ACC112 (cell line): ENCODE measurements around the gene VWA5A.
"Not testable (repeated sequence)": the region's sequence is repeated elsewhere in the genome, so short reads cannot be mapped to it uniquely, and the experiment has no call there.

Source experiments
- H2AFZ ChIP-seq: fragments of 200-600 bp; sonication (generic); one replicate; pipeline ENCODE4 v1.6.0; 2017; ENCODE audit warnings: antibody characterized with exemption, low read length; ENCODE audit not compliant: unreplicated experiment
- H3K27ac ChIP-seq: fragments of 200-600 bp; sonication (generic); 2 replicates; pipeline ENCODE4 v1.5.1; 2014; ENCODE audit warnings: low read depth, mild to moderate bottlenecking, antibody characterized with exemption, low read length, moderate library complexity
- H3K27me3 ChIP-seq: fragments of 200-600 bp; sonication (generic); 2 replicates; pipeline ENCODE4 v1.6.1; 2014; ENCODE audit warnings: mild to moderate bottlenecking, antibody characterized with exemption, low read length, moderate library complexity, mixed read lengths; ENCODE audit not compliant: insufficient read depth
- H3K36me3 ChIP-seq: fragments of 200-600 bp; sonication (generic); 2 replicates; pipeline ENCODE4 v1.6.1; 2016; ENCODE audit warnings: mild to moderate bottlenecking, antibody characterized with exemption, low read length, moderate library complexity, mixed read lengths; ENCODE audit not compliant: insufficient read depth
- H3K4me1 ChIP-seq: fragments of 200-600 bp; sonication (generic); one replicate; pipeline ENCODE4 v1.6.1; 2016; ENCODE audit warnings: low read length, mixed read lengths; ENCODE audit not compliant: insufficient read depth, unreplicated experiment, control insufficient read depth
- H3K4me3 ChIP-seq: fragments of 200-600 bp; sonication (generic); 2 replicates; pipeline ENCODE4 v1.5.1; 2014; ENCODE audit warnings: mild to moderate bottlenecking, low read depth, low read length
- H3K79me2 ChIP-seq: fragments of 200-600 bp; sonication (generic); one replicate; pipeline ENCODE4 v1.6.0; 2016; ENCODE audit warnings: low read length; ENCODE audit not compliant: control insufficient read depth, unreplicated experiment, insufficient read depth

VWA5A gene

GRCh38 chr11:124122123-124122522, 6.9 kb downstream of the VWA5A start:
- H2AFZ ChIP-seq = no peak overlapping the region
- peaks cover 39% of the 10 kb centered on the region for H3K36me3 ChIP-seq
- no peak overlapping the region for H3K4me3 ChIP-seq

DNA sequence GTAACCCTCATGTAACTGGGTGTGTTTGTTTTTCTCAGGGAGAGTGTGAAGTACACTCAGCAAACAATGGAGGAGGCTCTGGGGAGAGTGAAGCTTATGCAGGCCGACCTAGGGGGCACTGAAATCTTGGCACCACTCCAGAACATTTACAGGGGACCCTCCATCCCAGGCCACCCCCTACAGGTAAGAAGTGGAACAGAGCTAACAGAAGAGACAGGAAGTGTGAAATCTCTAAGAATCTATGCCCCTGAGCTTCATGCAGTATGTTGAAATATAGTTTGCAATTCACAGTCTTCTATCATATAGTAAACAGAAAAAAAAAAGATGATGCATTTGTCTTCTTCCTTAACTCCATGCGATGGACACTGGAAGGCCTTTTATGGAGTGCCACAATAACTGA, 8.4 kb downstream of the VWA5A start:
- Histone ChIP-seq H3K27ac (no peak overlapping the region), H3K4me1 (no peaks in the 10 kb centered on the region), H3K4me3 (no peak overlapping the region), H3K79me2 (no peaks in the 10 kb centered on the region), H3K36me3 (peaks cover 34% of the 10 kb centered on the region), H3K27me3 (no peaks in the 10 kb centered on the region), H2AFZ (no peak overlapping the region)

More at GRCh38 chr11:124122123-124122522, 6.9 kb downstream of the VWA5A start:
- Histone ChIP-seq H3K4me1 (no peaks in the 10 kb centered on the region), H3K27ac (no peak overlapping the region), H3K27me3 (no peaks in the 10 kb centered on the region), H3K79me2 (no peaks in the 10 kb centered on the region)

DNA sequence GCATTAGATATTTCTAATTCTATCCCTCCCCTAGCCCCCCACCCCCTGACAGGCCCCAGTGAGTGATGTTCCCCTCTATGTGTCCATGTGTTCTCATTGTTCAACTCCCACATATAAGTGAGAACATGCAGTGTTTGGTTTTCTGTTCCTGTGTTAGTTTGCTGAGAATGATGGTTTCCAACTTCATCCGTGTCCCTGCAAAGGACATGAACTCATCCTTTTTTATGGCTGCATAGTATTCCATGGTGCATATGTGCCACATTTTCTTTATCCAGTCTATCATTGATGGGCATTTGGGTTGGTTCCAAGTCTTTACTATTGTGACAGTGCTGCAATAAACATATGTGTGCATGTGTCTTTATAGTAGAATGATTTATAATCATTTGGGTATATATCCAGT, 11.9 kb downstream of the VWA5A start:
- not testable (repeated sequence) for H3K4me3 ChIP-seq, H3K27ac ChIP-seq, H3K27me3 ChIP-seq, H3K4me1 ChIP-seq, H3K79me2 ChIP-seq, H2AFZ ChIP-seq
- H3K36me3 ChIP-seq = peaks cover 22% of the 10 kb centered on the region

DNA sequence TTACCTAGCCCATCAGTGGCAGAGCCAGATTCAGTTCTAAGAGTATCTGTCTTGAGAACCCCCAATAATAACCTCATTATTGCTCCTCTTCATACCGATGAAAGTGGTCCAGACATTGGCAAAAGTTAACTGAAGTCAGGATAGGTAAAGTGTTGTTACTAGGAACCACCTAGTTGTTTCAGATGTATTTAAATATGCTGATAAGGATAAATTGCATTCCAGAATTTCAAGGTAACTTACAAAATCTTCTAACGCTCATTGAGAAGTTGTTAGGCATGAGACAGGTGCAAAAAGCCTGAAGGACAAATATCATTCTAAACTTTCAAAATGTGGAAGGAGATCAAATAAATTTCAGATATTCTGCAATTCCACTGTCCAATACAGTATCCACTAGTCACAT, 27.8 kb downstream of the VWA5A start:
- Histone ChIP-seq H3K27ac (no peak overlapping the region), H3K27me3 (no peaks in the 10 kb centered on the region), H3K4me1 (no peaks in the 10 kb centered on the region), H3K36me3 (no peaks in the 10 kb centered on the region), H3K79me2 (no peaks in the 10 kb centered on the region), H2AFZ (no peak overlapping the region), H3K4me3 (no peak overlapping the region)

GRCh38 chr11:124147951-124148350, 32.7 kb downstream of the VWA5A start:
- no peaks in the 10 kb centered on the region for H3K27me3 ChIP-seq
- H3K4me1 ChIP-seq = no peaks in the 10 kb centered on the region
- no peak overlapping the region for H3K27ac ChIP-seq
- H2AFZ ChIP-seq = no peak overlapping the region
- H3K79me2 ChIP-seq = no peaks in the 10 kb centered on the region
- H3K36me3 ChIP-seq = no peaks in the 10 kb centered on the region
- no peak overlapping the region for H3K4me3 ChIP-seq

- no peak overlapping the region for H3K27ac ChIP-seq
- H3K36me3 ChIP-seq = no peaks in the 10 kb centered on the region
- no peaks in the 10 kb centered on the region for H3K4me1 ChIP-seq
- H3K27me3 ChIP-seq = no peaks in the 10 kb centered on the region
- no peak overlapping the region for H3K4me3 ChIP-seq
- no peak overlapping the region for H2AFZ ChIP-seq
- H3K79me2 ChIP-seq = no peaks in the 10 kb centered on the region
Observed at GRCh38 chr11:124150684-124151083, 35.4 kb downstream of the VWA5A start.

- Histone ChIP-seq H3K79me2 (no peaks in the 10 kb centered on the region), H3K27me3 (peaks cover 3% of the 10 kb centered on the region; the same call in 1 of the 2 replicates), H2AFZ (no peak overlapping the region), H3K36me3 (no peaks in the 10 kb centered on the region), H3K27ac (no peak overlapping the region), H3K4me3 (no peak overlapping the region), H3K4me1 (no peaks in the 10 kb centered on the region)
Observed at GRCh38 chr11:124152770-124153407, 37.6 kb downstream of the VWA5A start.

- no peak overlapping the region for H3K4me3 ChIP-seq
- H3K4me1 ChIP-seq = no peaks in the 10 kb centered on the region
- no peak overlapping the region for H3K27ac ChIP-seq
- no peaks in the 10 kb centered on the region for H3K79me2 ChIP-seq
- no peak overlapping the region for H2AFZ ChIP-seq
- no peaks in the 10 kb centered on the region for H3K36me3 ChIP-seq
- peaks cover 6% of the 10 kb centered on the region; the same call in 1 of the 2 replicates for H3K27me3 ChIP-seq
Observed at GRCh38 chr11:124153821-124154220, 38.6 kb downstream of the VWA5A start.

DNA sequence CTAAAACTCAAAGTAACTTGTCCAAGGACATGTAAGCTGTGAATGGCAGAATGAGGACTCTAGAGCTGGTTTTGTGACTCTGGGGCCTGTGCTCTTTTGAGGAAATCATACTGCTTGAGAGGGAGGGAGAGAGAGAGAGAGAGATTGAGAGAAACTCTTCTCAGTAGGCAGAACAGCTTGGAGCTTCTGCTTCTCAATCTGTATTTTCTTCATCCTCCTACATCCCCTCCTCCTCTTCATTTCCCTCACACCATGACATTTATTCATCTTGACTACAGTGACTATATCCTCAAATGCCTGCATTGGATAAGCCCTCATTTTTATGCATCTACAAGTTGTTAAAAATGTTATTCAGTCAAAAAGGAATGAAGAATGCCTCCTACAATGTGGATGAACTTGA, 44.2 kb downstream of the VWA5A start:
- no peak overlapping the region for H3K4me3 ChIP-seq
- no peaks in the 10 kb centered on the region for H3K79me2 ChIP-seq
- H3K4me1 ChIP-seq = no peaks in the 10 kb centered on the region
- H2AFZ ChIP-seq = no peak overlapping the region
- peaks cover 6% of the 10 kb centered on the region; the same call in 1 of the 2 replicates for H3K27me3 ChIP-seq
- H3K27ac ChIP-seq = no peak overlapping the region
- no peaks in the 10 kb centered on the region for H3K36me3 ChIP-seq

- Histone ChIP-seq H3K4me1 (no peaks in the 10 kb centered on the region), H3K4me3 (no peak overlapping the region), H3K27me3 (peaks cover 6% of the 10 kb centered on the region; the same call in 1 of the 2 replicates), H3K79me2 (no peaks in the 10 kb centered on the region), H2AFZ (no peak overlapping the region), H3K36me3 (no peaks in the 10 kb centered on the region), H3K27ac (no peak overlapping the region)
Observed at GRCh38 chr11:124160986-124161385, 45.7 kb downstream of the VWA5A start.

DNA sequence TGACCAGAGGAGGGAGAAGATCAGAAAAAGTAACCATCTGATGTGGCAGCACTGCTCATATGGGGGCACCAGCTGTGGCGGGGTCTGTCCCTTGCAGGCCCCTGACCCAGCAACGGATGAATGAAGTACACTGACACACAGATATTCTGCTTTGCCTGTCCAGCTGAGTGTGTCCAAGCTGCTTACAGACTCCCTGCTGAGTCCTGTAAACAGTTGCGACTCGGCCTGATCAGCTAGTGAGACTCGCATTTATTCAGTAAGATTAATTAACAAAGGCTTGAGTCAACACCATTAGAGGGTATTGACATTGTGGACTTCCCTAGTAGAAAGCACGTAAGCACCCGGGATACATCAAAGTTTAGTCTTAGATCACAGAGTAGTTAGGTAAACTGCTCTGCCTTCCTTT, 52.6 kb downstream of the VWA5A start:
- Histone ChIP-seq H3K79me2 (no peaks in the 10 kb centered on the region), H3K27me3 (no peaks in the 10 kb centered on the region), H3K27ac (no peak overlapping the region), H3K4me3 (no peak overlapping the region), H2AFZ (no peak overlapping the region), H3K36me3 (no peaks in the 10 kb centered on the region), H3K4me1 (no peaks in the 10 kb centered on the region)
